Melanocyte of skin (primary cell): ENCODE data around the gene GAB1. TPM values are rescaled to one million over a fixed set of nuclear protein-coding genes. Genes with fewer than 3 reads are reported as not detected.

Experiments used
- small RNA-seq, 2 donors: library from RNA; depleted of rRNA; stranded (forward); fragments of <200 nt; gene quantifications; one replicate each; pipeline ENCODE3, GENCODE V24; 2012
- total RNA-seq, 2 donors: library from RNA; depleted of rRNA; stranded (reverse); fragments of >200 nt; gene quantifications; 2 replicates each; pipeline ENCODE4 v1.2.3, GENCODE V29; 2012

GAB1 gene
- 10 to 100 TPM; 24.1 to 28.0 TPM for total RNA-seq

DNA sequence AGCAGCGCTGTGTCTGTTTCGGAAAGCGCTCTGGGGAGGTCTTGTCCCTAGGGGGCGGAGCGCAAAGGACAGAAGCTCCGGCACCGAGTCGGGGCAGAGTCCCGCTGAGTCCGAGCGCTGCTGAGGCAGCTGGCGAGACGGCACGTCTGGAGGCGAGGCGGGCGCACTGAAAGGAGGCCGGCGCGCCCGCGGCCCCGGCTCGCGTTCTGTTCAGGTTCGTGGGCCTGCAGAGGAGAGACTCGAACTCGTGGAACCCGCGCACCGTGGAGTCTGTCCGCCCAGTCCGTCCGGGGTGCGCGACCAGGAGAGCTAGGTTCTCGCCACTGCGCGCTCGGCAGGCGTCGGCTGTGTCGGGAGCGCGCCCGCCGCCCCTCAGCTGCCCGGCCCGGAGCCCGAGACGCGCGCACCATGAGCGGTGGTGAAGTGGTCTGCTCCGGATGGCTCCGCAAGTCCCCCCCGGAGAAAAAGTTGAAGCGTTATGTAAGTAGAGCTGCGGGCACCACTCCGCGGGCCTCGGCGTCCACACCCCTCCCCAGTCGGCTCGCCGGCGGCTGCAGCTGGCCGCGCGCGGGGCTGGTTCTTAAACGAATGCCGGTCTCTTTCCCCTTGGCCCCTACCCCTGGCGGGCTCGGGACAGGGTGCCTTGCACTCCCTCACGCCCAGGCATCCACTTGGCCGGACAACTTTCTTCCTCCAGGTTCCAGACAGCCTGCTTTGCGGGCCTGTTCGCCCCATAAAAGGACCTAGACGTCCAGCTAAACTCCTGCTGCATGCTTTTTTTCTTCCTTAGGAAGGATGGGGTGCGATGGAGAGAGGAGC lies at the start of gene GAB1:
Gene GAB1, plus strand, starts transcription at position 96 of the 819 bp plus-strand sequence. Its CDS starts 313 bp downstream, at position 409.

DNA sequence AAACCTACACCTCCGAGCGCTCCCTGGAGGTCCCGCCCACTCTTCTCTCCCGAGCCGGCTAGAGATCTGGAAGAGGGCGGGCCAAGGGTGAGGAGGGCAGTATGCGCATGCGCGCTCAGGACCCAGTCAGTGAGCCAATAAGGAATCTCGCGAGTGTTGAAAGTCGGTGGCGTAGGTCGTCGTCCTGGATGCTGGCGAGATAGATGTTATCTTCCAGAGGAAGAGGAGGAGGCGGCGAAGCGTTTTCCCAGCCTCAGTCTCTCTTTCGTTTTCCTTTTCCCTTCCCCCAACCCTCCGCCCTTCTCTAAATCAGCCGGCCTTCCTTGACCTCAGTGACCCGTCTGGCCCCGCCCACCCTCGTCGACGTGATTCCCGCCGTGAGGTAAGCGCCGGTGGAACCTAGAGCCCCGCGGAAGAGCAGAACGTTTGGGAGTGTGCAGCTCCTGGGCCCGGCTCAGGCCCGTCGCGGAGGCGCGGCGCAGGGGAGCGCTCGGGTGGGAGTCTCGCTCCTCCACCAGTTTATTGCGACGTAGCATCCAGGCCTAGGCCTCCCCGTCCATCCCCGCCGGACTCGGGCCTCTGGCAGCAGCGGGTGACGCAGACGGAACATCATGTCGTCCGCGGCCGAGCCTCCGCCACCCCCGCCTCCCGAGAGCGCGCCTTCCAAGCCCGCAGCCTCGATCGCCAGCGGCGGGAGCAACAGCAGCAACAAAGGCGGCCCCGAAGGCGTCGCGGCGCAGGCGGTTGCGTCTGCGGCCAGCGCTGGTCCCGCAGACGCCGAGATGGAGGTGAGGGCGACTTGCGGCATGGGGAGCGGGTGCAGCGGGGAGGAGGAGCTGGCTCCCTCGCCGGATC lies 176.9 kb downstream of the GAB1 start, which contains the start of gene SMARCA5:
Gene SMARCA5, plus strand, starts transcription at position 389 of the 855 bp plus-strand sequence. Its CDS starts 223 bp downstream, at position 612.

Small RNAs within 50 kb of the gene (small RNA-seq; reads per million reads assigned to genes)
- gene MIR3139 (0 to 0.17 reads per million in 2 donors), gene RF00019 (0 reads per million in 2 donors)

Other genes with a start within 250 kb of the GAB1 start
- gene USP38, start 152.0 kb upstream of the GAB1 start, total RNA-seq: 10 to 100 TPM; 23.4 to 23.6 TPM
- 10 to 100 TPM; 44.4 to 67.6 TPM for gene SMARCA5, start 176.8 kb downstream of the GAB1 start, total RNA-seq